ENCODE data around the gene DOCK10.

DNA sequence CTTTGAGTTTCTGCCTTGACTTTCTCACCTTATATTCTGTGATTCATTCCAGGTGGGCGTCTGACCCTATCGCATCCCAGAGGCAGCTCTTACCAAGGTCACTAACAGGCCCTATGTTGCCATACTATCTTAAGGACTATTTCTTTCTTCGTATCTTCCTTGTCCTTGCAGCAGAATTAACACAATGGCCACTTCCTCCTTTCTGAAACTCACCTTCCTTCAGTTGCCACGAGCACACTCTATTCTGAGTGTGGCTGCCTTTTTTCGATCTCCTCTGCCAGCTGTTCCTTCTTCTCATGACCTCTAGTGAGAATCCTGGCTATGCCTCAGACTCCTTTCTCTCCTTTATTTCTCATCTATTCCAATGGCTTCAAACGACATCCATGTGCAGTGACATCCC, 165.7 kb downstream of the DOCK10 start:
- no peak for TF ChIP-seq CTCF (conservative IDR thresholded peaks at IDR 0.05 in 1 of 2, IDR thresholded peaks at IDR 0.05 in 1 of 2; ENCODE audit: low read depth in 1 of 2, low read length in 2 of 2)
- TF ChIP-seq EZH2 (IDR thresholded peaks at IDR 0.05; ENCODE audit: low read length, missing control alignments): no peak
